ENCODE measurements around the gene ILF3. TPM values are rescaled to one million over a fixed set of nuclear protein-coding genes. Genes with fewer than 3 reads are reported as not detected.

ILF3 gene
- total and polyA plus RNA-seq, 7 donors: 25.7 to 146 (median 86.1) TPM

GRCh38 chr19:10736916-10737551 is 82.9 kb downstream of the ILF3 start:
- H3K4me1 ChIP-seq: peaks cover 0 to 15% (median 4%) of the 10 kb centered on the region in 4 donors
- intact Hi-C loops (cut with DNase I): no loop called here
- 74 to 81% methylated on average over 9 of the region's 9 CpGs for WGBS, 2 donors
- no peak overlapping the region for H3K4me3 ChIP-seq
- TF ChIP-seq POLR2AphosphoS5 (IDR thresholded peaks at IDR 0.05): no peak
- H3K27me3 ChIP-seq: no peaks in the 10 kb centered on the region
- H3K9me3 ChIP-seq: no peaks in the 10 kb centered on the region
- DNase-seq: no peak
- no peaks in the 10 kb centered on the region for H3K36me3 ChIP-seq
- no peak overlapping the region for H3K27ac ChIP-seq

- Histone ChIP-seq H3K27me3 (no peaks in the 10 kb centered on the region), H3K9me3 (no peaks in the 10 kb centered on the region), H3K27ac (peak overlapping the region in 1 of 4 donors; percentile 31), H3K36me3 (no peaks in the 10 kb centered on the region), H3K4me3 (no peak overlapping the region), H3K4me1 (peaks cover 0 to 20% (median 3%) of the 10 kb centered on the region in 4 donors)
- no peak for DNase-seq
- TF ChIP-seq EP300 (IDR thresholded peaks at IDR 0.05) (no peak), POLR2AphosphoS5 (IDR thresholded peaks at IDR 0.05) (no peak), CTCF (IDR thresholded peaks at IDR 0.05) (no peak), POLR2A (IDR thresholded peaks at IDR 0.05) (no peak)
- 76 to 83% methylated on average over 9 of the region's 9 CpGs for WGBS, 2 donors
- intact Hi-C loops (cut with DNase I): no loop called here
These were observed 83.6 kb downstream of the ILF3 start for GRCh38 chr19:10737722-10738121.

GRCh38 chr19:10740798-10741197 is 86.7 kb downstream of the ILF3 start:
- TF ChIP-seq EP300 (IDR thresholded peaks at IDR 0.05) (no peak), CTCF (IDR thresholded peaks at IDR 0.05) (no peak), POLR2AphosphoS5 (IDR thresholded peaks at IDR 0.05) (no peak), POLR2A (IDR thresholded peaks at IDR 0.05) (no peak)
- no peaks in the 10 kb centered on the region for H3K27me3 ChIP-seq
- intact Hi-C loops (cut with DNase I): no loop called here
- H3K4me1 ChIP-seq: peaks cover 0 to 33% (median 11%) of the 10 kb centered on the region in 4 donors
- H3K9me3 ChIP-seq: no peaks in the 10 kb centered on the region
- H3K4me3 ChIP-seq: no peak overlapping the region
- H3K36me3 ChIP-seq: no peaks in the 10 kb centered on the region
- WGBS, 2 donors: 23 to 69% methylated on average over 3 of the region's 3 CpGs
- no peak for DNase-seq
- no peak overlapping the region for H3K27ac ChIP-seq

Small RNAs within 50 kb of the gene (small RNA-seq; reads per million reads assigned to genes)
- gene MIR638: 0 reads per million in 3 donors

Other genes starting within 250 kb of the ILF3 start
- gene PDE4A, start 233.8 kb upstream of the ILF3 start, total RNA-seq: 10 to 100 TPM in 3 of 4 donors, 1 to 10 TPM in 1; 7.6 to 14.7 (median 12.9) TPM
- 1 to 10 TPM; 4.2 to 7.2 (median 6.2) TPM for gene PDE4A, start 233.8 kb upstream of the ILF3 start, polyA plus RNA-seq
- gene KEAP1, start 151.0 kb upstream of the ILF3 start, total RNA-seq: 10 to 100 TPM; 45.4 to 67.8 (median 53.1) TPM
- gene KEAP1, start 151.0 kb upstream of the ILF3 start, polyA plus RNA-seq: 10 to 100 TPM; 43.2 to 62.4 (median 50.5) TPM
- gene S1PR5, start 136.9 kb upstream of the ILF3 start, total RNA-seq: not detected
- under 1 TPM in 1 of 3 donors, not detected in 2; 0.07 TPM for gene S1PR5, start 136.9 kb upstream of the ILF3 start, polyA plus RNA-seq
- 10 to 100 TPM; 11.4 to 25.5 (median 16.7) TPM for gene ATG4D, start 110.4 kb upstream of the ILF3 start, total RNA-seq
- 10 to 100 TPM; 70.3 to 82.5 (median 77.5) TPM for gene ATG4D, start 110.4 kb upstream of the ILF3 start, polyA plus RNA-seq
- gene KRI1, start 88.3 kb upstream of the ILF3 start, total RNA-seq: 10 to 100 TPM; 13.6 to 21.1 (median 16.1) TPM
- 10 to 100 TPM in 2 of 3 donors, 1 to 10 TPM in 1; 7.2 to 28.9 (median 11.4) TPM for gene KRI1, start 88.3 kb upstream of the ILF3 start, polyA plus RNA-seq
- gene CDKN2D, start 85.4 kb upstream of the ILF3 start, total RNA-seq: 10 to 100 TPM in 3 of 4 donors, 1 to 10 TPM in 1; 7.5 to 14.9 (median 11.3) TPM
- 10 to 100 TPM; 17.4 to 28.2 (median 17.8) TPM for gene CDKN2D, start 85.4 kb upstream of the ILF3 start, polyA plus RNA-seq
- 1 to 10 TPM in 2 of 4 donors, not detected in 2; 1.1 to 3.0 TPM for gene AP1M2, start 67.0 kb upstream of the ILF3 start, total RNA-seq
- 100 to 1,000 TPM in 2 of 3 donors, 10 to 100 TPM in 1; 95.8 to 178 (median 150) TPM for gene AP1M2, start 67.0 kb upstream of the ILF3 start, polyA plus RNA-seq
- 10 to 100 TPM; 19.3 to 31.0 (median 25.3) TPM for gene SLC44A2, start 28.8 kb upstream of the ILF3 start, total RNA-seq
- gene SLC44A2, start 28.8 kb upstream of the ILF3 start, polyA plus RNA-seq: 10 to 100 TPM; 12.9 to 88.6 (median 23.4) TPM
- gene QTRT1, start 47.1 kb downstream of the ILF3 start, total RNA-seq: 10 to 100 TPM; 21.7 to 34.2 (median 29.7) TPM
- gene QTRT1, start 47.1 kb downstream of the ILF3 start, polyA plus RNA-seq: 10 to 100 TPM; 64.9 to 93.6 (median 69.8) TPM
- 10 to 100 TPM; 53.2 to 96.7 (median 64.1) TPM for gene DNM2, start 63.7 kb downstream of the ILF3 start, total RNA-seq
- gene DNM2, start 63.7 kb downstream of the ILF3 start, polyA plus RNA-seq: 100 to 1,000 TPM; 152 to 326 (median 222) TPM
- 10 to 100 TPM; 14.1 to 35.3 (median 28.9) TPM for gene TMED1, start 181.9 kb downstream of the ILF3 start, total RNA-seq
- gene TMED1, start 181.9 kb downstream of the ILF3 start, polyA plus RNA-seq: 10 to 100 TPM; 10.8 to 21.8 (median 15.3) TPM
- gene C19orf38, start 194.1 kb downstream of the ILF3 start, total RNA-seq: 1 to 10 TPM in 2 of 4 donors, under 1 TPM in 1, not detected in 1; 0.99 to 2.1 (median 2.0) TPM
- 1 to 10 TPM in 2 of 3 donors, under 1 TPM in 1; 0.92 to 3.3 (median 1.2) TPM for gene C19orf38, start 194.1 kb downstream of the ILF3 start, polyA plus RNA-seq
- gene CARM1, start 217.2 kb downstream of the ILF3 start, total RNA-seq: 10 to 100 TPM; 18.1 to 24.9 (median 20.8) TPM
- 10 to 100 TPM; 21.6 to 51.8 (median 29.4) TPM for gene CARM1, start 217.2 kb downstream of the ILF3 start, polyA plus RNA-seq